Measurements from ENCODE around the gene ZNF774. TPM values are rescaled to one million over a fixed set of nuclear protein-coding genes. Genes with fewer than 3 reads are reported as not detected.

The ZNF774 gene
- total and polyA plus RNA-seq, 2 of the 8 experiments (the other 6 are each of a cell fraction or from before 2014, with no cell fraction given) = 0.82 to 2.6 TPM

GRCh38 chr15:90336705-90337141, 15.4 kb upstream of the ZNF774 start:
- WGBS, 2 experiments (ENCODE audit: extremely low coverage in 1 of 2, insufficient coverage in 1 of 2, insufficient read length in 1 of 2, insufficient replicate concordance in 2 of 2, low coverage in 1 of 2, low lambda C conversion rate in 2 of 2, missing lambda C conversion rate in 1 of 2) = 77% methylated on average over 5 of the region's 5 CpGs; no CpG with 5 or more reads in 1 of the 2 experiments
- Histone ChIP-seq H4K20me1 (replicated peaks in 1 of 2; ENCODE audit: control insufficient read depth in 1 of 2, insufficient read depth in 2 of 2, low read length in 2 of 2) (no peaks in the 10 kb centered on the region), H4K8ac (ENCODE audit: extremely low read depth, insufficient read depth, low read length) (no peak overlapping the region), H2BK120ac (replicated peaks; ENCODE audit: low read depth, low read length) (no peak overlapping the region), H3K9ac (replicated peaks in 1 of 4; ENCODE audit: extremely low read depth in 1 of 4, low read depth in 3 of 4, low read length in 3 of 4) (no peak overlapping the region; a peak in 1 of 7 replicates), H3K23ac (ENCODE audit: insufficient read length) (no peak overlapping the region), H2BK12ac (ENCODE audit: low read depth, low read length) (no peak overlapping the region), H3K14ac (ENCODE audit: insufficient read length) (no peak overlapping the region), H3K23me2 (ENCODE audit: low read depth, low read length) (no peaks in the 10 kb centered on the region), H3K4me3 (ENCODE audit: extremely low read depth in 1 of 4, insufficient read depth in 2 of 4, low read depth in 3 of 4, low read length in 4 of 4) (no peak overlapping the region), H2BK15ac (ENCODE audit: low read length) (no peak overlapping the region), H2AFZ (ENCODE audit: low read length) (peak overlapping the region; percentile 49; the same call in 1 of the 2 replicates), H2BK20ac (ENCODE audit: low read length) (no peak overlapping the region), H3K4me1 (replicated peaks in 1 of 4; ENCODE audit: control insufficient read depth in 3 of 4, insufficient read depth in 4 of 4, low read length in 3 of 4) (no peaks in the 10 kb centered on the region), H2AK5ac (ENCODE audit: low read depth, low read length) (no peak overlapping the region), H3K36me3 (ENCODE audit: control insufficient read depth in 2 of 4, insufficient read depth in 4 of 4, low read length in 3 of 4) (no peaks in the 10 kb centered on the region), H3K4ac (replicated peaks; ENCODE audit: insufficient read length, low read depth, low read length) (no peak overlapping the region), H3K79me2 (ENCODE audit: control insufficient read depth in 1 of 2, insufficient read depth in 2 of 2, low read length in 2 of 2) (no peaks in the 10 kb centered on the region), H3K4me2 (ENCODE audit: insufficient read depth in 1 of 2, low read depth in 2 of 2, low read length in 2 of 2) (no peak overlapping the region), H3K56ac (replicated peaks; ENCODE audit: insufficient read length, low read depth, low read length) (no peak overlapping the region), H3K27me3 (replicated peaks in 1 of 4; ENCODE audit: control insufficient read depth in 3 of 4, extremely low read depth in 1 of 4, insufficient read depth in 3 of 4, low read length in 3 of 4) (no peaks in the 10 kb centered on the region), H3K18ac (ENCODE audit: extremely low read depth, low read length) (no peak overlapping the region), H3K27ac (ENCODE audit: low read depth, low read length) (no peak overlapping the region), H4K5ac (ENCODE audit: insufficient read length, low read depth, low read length) (no peak overlapping the region), H4K91ac (replicated peaks; ENCODE audit: insufficient read length, low read length) (no peak overlapping the region), H2BK5ac (ENCODE audit: low read depth, low read length) (no peak overlapping the region), H3K79me1 (ENCODE audit: low read depth, low read length) (no peaks in the 10 kb centered on the region; the same call in 1 of the 2 replicates), H3K9me3 (ENCODE audit: insufficient read depth in 2 of 2, low read depth in 1 of 2, low read length in 1 of 2) (no peaks in the 10 kb centered on the region)
- ChIA-PET POLR2A (ENCODE audit: partially characterized antibody) (interaction anchor here (0.9 to 1.0 kb wide), 2 partner anchors 17 to 127 kb away, joined by 3 read pairs; no protein-coding TSS in a partner anchor), CTCF (ENCODE audit: partially characterized antibody) (interaction anchor here (0.9 to 2.2 kb wide), 4 partner anchors 9 to 145 kb away, joined by 3 to 13 read pairs (median 6); no protein-coding TSS in a partner anchor)
- FAIRE-seq (no peak), DNase-seq (ENCODE audit: low read depth in 1 of 2, low spot score in 2 of 2) (no peak)
- TF ChIP-seq RBBP5 (IDR thresholded peaks at IDR 0.05; ENCODE audit: borderline replicate concordance, low read depth, low read length) = no peak
- TF ChIP-seq ATF2 (IDR thresholded peaks at IDR 0.05; ENCODE audit: low read length) = no peak
- TF ChIP-seq RAD21 (IDR thresholded peaks at IDR 0.05 in 1 of 2, conservative IDR thresholded peaks at IDR 0.05 in 1 of 2; ENCODE audit: low read depth in 2 of 2, low read length in 2 of 2) = no peak
- no peak for TF ChIP-seq POLR2A (IDR thresholded peaks at IDR 0.05; ENCODE audit: control extremely low read depth in 1 of 2, low read depth in 2 of 2, low read length in 2 of 2)
- no peak for TF ChIP-seq RNF2 (IDR thresholded peaks at IDR 0.05; ENCODE audit: borderline replicate concordance, low read depth, low read length, missing control alignments, poor library complexity, severe bottlenecking)
- TF ChIP-seq FOSL1 (IDR thresholded peaks at IDR 0.05; ENCODE audit: insufficient read depth, low read depth, low read length) = no peak

Measured in H1 (cell line).